Measurements from ENCODE around the gene KCNMB1. TPM values are rescaled to one million over a fixed set of nuclear protein-coding genes. Genes with fewer than 3 reads are reported as not detected.

Gene KCNMB1
- total RNA-seq, 1 experiment from 2014 or later: 0.07 TPM

- DNase-seq: no peak
- H3K36me3 ChIP-seq (replicated peaks; ENCODE audit: control insufficient read depth, insufficient read depth, low read length): no peaks in the 10 kb centered on the region
- no peaks in the 10 kb centered on the region for H3K27me3 ChIP-seq (ENCODE audit: control insufficient read depth, insufficient read depth, low read length)
- no peak overlapping the region for H3K4me3 ChIP-seq (ENCODE audit: insufficient read depth, low read depth, low read length)
Observed at GRCh38 chr5:170333161-170333910, 55.8 kb downstream of the KCNMB1 start.

DNA sequence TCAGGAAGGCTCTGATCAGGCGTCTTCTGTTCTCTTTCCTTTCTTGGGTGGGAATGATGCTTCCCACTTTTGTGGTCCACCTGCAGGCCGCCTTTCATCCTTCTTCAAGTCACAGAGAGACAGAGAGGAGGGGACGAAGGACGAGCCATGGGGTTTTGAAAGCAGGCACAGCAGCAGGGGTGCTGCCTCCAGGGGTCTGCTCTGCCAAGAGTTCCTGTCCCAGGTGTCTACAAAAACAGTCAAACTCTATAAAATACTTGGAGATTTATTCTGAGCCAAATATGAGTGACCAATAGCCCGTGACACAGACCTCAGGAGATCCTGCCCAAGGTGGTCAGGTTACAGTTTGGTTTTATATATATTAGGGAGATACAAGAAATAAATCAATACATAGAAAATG, 57.1 kb downstream of the KCNMB1 start:
- no peak for DNase-seq
- no peak overlapping the region for H3K4me3 ChIP-seq (ENCODE audit: insufficient read depth, low read depth, low read length)
- no peaks in the 10 kb centered on the region for H3K36me3 ChIP-seq (replicated peaks; ENCODE audit: control insufficient read depth, insufficient read depth, low read length)
- H3K27me3 ChIP-seq (ENCODE audit: control insufficient read depth, insufficient read depth, low read length): no peaks in the 10 kb centered on the region

DNA sequence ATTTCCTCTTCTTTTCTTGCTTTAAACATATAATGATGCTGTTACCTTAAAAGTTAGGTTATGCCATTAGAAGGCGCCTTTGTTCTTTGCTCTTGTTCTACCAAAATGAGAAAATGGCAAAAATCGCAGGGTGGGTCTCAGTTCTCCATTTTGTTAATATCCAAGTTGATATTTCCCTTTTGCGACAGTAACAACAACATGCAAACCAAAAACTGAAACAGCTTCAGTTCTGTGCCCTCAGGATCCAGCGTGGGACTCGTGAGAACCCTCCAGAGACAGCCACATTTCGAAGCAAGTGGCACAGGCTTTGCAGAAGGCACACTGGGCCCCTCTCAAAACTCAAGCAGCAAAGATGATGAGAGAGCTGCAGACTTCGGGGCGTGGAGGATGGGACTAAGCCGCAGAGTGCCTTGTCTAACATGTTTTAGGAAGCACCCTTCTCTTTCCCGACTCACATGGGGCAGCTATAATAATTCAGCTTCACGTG, 58.6 kb downstream of the KCNMB1 start:
- Histone ChIP-seq H3K27me3 (ENCODE audit: control insufficient read depth, insufficient read depth, low read length) (no peaks in the 10 kb centered on the region), H3K4me3 (ENCODE audit: insufficient read depth, low read depth, low read length) (no peak overlapping the region), H3K36me3 (replicated peaks; ENCODE audit: control insufficient read depth, insufficient read depth, low read length) (no peaks in the 10 kb centered on the region)
- no peak for DNase-seq

DNA sequence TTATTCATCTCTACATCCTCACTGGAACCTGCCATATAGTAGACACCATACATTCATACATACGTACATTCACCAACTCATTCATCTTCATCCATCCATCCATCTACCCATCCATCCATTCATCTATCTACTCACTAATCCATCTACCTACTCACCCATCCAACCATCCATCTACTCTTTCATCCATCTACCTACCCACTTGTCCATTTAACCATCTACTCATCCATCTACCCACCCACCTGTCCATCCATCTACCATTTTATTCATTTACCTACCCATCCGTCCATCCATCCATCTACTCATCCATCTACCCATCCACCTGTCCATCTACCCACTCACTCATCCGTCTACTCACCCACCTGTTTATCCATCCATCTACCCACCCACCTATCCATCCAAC, 59.6 kb downstream of the KCNMB1 start:
- DNase-seq: no peak
- Histone ChIP-seq H3K4me3 (ENCODE audit: insufficient read depth, low read depth, low read length) (no peak overlapping the region), H3K36me3 (replicated peaks; ENCODE audit: control insufficient read depth, insufficient read depth, low read length) (no peaks in the 10 kb centered on the region), H3K27me3 (ENCODE audit: control insufficient read depth, insufficient read depth, low read length) (no peaks in the 10 kb centered on the region)

- no peaks in the 10 kb centered on the region for H3K36me3 ChIP-seq (replicated peaks; ENCODE audit: control insufficient read depth, insufficient read depth, low read length)
- DNase-seq: no peak
- H3K27me3 ChIP-seq (ENCODE audit: control insufficient read depth, insufficient read depth, low read length): no peaks in the 10 kb centered on the region
- H3K4me3 ChIP-seq (ENCODE audit: insufficient read depth, low read depth, low read length): no peak overlapping the region
Observed at GRCh38 chr5:170327829-170328228, 61.3 kb downstream of the KCNMB1 start.

DNA sequence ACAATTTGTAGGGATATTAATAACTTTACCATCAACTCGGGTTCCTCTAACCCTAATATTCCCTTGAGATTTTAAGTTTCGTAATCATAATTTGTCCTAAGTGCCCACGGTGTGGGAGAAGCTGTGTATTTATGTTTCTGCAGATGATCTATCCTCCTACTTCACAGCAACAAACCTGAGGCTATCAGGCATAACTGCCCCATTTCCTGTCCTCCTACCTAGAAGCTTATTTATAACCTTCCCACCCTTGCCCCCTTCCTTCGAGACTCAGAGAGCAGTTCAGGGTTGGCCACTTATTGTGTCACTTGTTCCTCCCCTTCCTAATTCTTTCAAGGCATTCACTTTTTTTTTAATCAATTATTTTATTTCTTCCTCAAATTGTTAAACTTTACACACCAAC, 62.0 kb downstream of the KCNMB1 start:
- DNase-seq: no peak
- Histone ChIP-seq H3K27me3 (ENCODE audit: control insufficient read depth, insufficient read depth, low read length) (no peaks in the 10 kb centered on the region), H3K4me3 (ENCODE audit: insufficient read depth, low read depth, low read length) (no peak overlapping the region), H3K36me3 (replicated peaks; ENCODE audit: control insufficient read depth, insufficient read depth, low read length) (no peaks in the 10 kb centered on the region)

Other genes with a start within 250 kb of the KCNMB1 start
- 4.3 and 4.9 TPM in 2 replicates for gene C5orf58, start 156.4 kb downstream of the KCNMB1 start, total RNA-seq (2014; rRNA removed; shearing (Covaris generic))
- 0.21 and 0.63 TPM in 2 replicates for gene LCP2, start 91.6 kb downstream of the KCNMB1 start, total RNA-seq (2014; rRNA removed; shearing (Covaris generic))
- 0.33 and 0.48 TPM in 2 replicates for gene KCNIP1, start 114.7 kb upstream of the KCNMB1 start, total RNA-seq (2014; rRNA removed; shearing (Covaris generic))